GM23248 (cell line): ENCODE measurements around the gene BMPR2.

Experiments used
- EZH2 ChIP-seq: fragments of 200-600 bp; sonication (generic); IDR thresholded peaks from 2 replicates; pipeline ENCODE4 v1.6.1; 2018; ENCODE audit warnings: antibody characterized with exemption, mild to moderate bottlenecking; ENCODE audit not compliant: insufficient read depth, poor library complexity, severe bottlenecking
- EZH2phosphoT487 ChIP-seq: fragments of 200-600 bp; sonication (generic); IDR thresholded peaks from 2 replicates; pipeline ENCODE4 v1.6.1; 2018; ENCODE audit warnings: antibody characterized with exemption, moderate library complexity, mild to moderate bottlenecking, low read depth; ENCODE audit not compliant: insufficient read depth

DNA sequence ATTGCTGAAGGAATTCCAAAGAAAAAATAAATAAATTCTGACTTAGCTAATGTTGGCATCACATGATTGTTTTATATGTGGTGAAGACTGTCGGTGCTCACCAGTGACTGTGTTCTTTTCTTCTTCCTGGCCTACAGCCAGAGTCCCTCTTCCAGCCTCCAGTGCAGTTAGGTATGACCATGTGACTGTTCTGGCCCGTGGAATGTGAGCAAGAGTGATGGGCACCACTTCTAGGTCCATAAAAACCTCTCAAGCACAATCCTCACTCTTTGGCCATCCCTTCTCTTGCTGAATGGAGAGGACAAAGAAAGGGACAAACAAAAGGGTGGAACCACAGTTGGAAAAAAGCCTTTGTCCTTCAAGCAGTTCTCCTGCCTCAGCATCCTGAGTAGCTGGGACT is 39.0 kb upstream of the BMPR2 start:
- no peak for TF ChIP-seq EZH2phosphoT487
- TF ChIP-seq EZH2: no peak
